Activated CD8-positive, alpha-beta memory T cell treated with anti-CD3 and anti-CD28 coated beads, Interleukin-2, amount 10 ng/mL, durations not matched to agents 7 days and 5 days (primary cell): ENCODE measurements around the gene GDPD5. TPM values are rescaled to one million over a fixed set of nuclear protein-coding genes. Genes with fewer than 3 reads are reported as not detected.
A peak's percentile ranks its signal among the peaks of the same experiment; 100 is the strongest.

Experiments
- ATAC-seq: fragments of 150-1000 bp; cut with Tn5 transposase; one replicate; pipeline ENCODE4 v1.10.0; 2021; ENCODE audit warnings: moderate library complexity
- CTCF ChIA-PET: fragments of 350-600 bp; sonication (Branson Sonifier 250); formaldehyde crosslinking; loops from one replicate; lab custom pipeline; 2021; ENCODE audit warnings: antibody characterized with exemption; lab: Charles Lee
- DNase-seq: peaks from one replicate; pipeline ENCODE4 v3.0.0-alpha.2; 2020
- H3K27ac Mint-ChIP-seq: one replicate; pipeline ENCODE4 v1.8.0; 2021; ENCODE audit warnings: mild to moderate bottlenecking, mixed read lengths
- H3K27me3 Mint-ChIP-seq: one replicate; pipeline ENCODE4 v1.8.0; 2021; ENCODE audit warnings: mixed read lengths
- H3K36me3 Mint-ChIP-seq: one replicate; pipeline ENCODE4 v1.8.0; 2021; ENCODE audit warnings: mild to moderate bottlenecking, mixed read lengths
- H3K4me1 Mint-ChIP-seq: one replicate; pipeline ENCODE4 v1.8.0; 2021; ENCODE audit warnings: mixed read lengths
- H3K4me3 Mint-ChIP-seq: one replicate; pipeline ENCODE4 v1.8.0; 2021; ENCODE audit warnings: mild to moderate bottlenecking, moderate library complexity, mixed read lengths
- H3K9me3 Mint-ChIP-seq: one replicate; pipeline ENCODE4 v1.8.0; 2022; ENCODE audit warnings: low read depth, mixed read lengths
- total RNA-seq, 2 experiments: library from RNA; stranded (reverse); gene quantifications; one replicate each; pipeline ENCODE4 v1.2.3, GENCODE V29; 2021

The GDPD5 gene
- total RNA-seq, 2 experiments from 2014 or later, result 11.3 to 33.9 TPM

DNA sequence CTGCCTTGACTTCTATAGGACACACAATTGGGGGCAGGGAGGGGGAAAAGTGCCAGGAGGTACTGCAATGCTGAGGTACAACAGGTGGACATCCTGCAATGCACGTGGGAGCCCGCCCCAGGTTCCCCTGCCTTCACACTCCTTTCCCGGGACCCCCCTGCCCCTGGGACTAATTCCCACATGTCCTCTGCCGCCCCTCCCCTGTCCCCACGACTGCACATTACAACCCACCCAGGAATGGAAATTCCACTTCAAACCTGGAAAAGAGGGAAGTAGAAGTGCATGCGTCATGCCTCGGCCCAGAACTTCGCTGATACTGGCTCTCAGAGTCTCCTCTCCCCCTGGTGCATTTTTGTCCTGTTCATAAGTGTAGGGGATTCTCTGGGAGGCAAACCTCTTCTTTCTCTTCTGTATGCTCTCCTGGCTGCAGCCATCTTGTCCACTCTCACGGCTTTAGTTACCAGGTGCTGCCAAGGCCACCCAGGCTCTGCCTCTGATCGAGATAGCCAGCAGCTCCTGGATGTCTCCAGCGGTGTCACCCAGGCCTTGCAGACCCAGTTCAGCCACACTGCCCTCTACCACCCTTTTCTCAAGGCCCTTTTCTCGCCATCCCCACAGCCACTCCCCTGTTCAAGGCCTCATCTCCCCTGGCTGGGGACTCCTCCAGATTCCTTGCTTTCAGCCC, 43.7 kb downstream of the GDPD5 start:
- no peak overlapping the region for H3K4me3 Mint-ChIP-seq
- no peak for DNase-seq
- ATAC-seq, result no peak
- no peaks in the 10 kb centered on the region for H3K36me3 Mint-ChIP-seq
- no peaks in the 10 kb centered on the region for H3K27me3 Mint-ChIP-seq
- no peaks in the 10 kb centered on the region for H3K9me3 Mint-ChIP-seq
- peaks cover 10% of the 10 kb centered on the region for H3K4me1 Mint-ChIP-seq
- peak overlapping the region; percentile 39 for H3K27ac Mint-ChIP-seq
- CTCF ChIA-PET, result no interaction called here

DNA sequence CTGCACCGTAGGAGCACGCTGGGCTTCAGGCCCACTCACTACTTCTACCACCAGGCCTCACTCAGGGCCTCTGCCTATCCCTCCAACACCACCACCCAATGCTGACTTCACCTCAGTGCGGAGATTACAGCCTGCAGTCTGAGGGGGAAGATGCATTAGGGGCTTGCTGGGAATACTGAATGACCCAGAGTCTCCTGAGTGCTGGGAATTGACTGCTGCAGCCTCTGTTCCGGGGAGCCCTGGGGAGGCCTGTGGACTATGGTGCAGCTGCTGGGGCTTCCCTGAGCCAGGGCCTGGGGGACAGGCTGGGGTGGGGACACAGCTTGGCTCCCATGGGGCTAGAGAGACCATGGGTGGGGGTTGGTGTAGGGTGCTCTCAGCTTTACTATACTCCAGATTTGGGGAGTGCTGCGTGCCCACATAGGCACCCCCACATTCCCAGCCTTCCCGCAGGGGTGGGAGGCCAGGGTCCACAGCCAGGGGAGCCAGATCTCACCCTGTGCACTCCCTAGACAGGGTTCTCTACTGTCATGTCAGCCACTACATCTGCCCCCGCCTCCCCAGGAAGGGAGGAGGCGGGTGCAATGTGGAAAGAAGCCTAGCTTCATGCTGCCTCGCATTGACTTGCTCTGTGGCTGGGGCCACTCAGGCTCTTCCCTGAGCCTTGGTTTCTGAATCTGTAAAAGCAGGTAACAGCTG, 44.4 kb downstream of the GDPD5 start:
- Mint-ChIP-seq H3K36me3 (no peaks in the 10 kb centered on the region), H3K9me3 (no peaks in the 10 kb centered on the region), H3K4me1 (peaks cover 12% of the 10 kb centered on the region), H3K27ac (no peak overlapping the region), H3K4me3 (no peak overlapping the region), H3K27me3 (no peaks in the 10 kb centered on the region)
- ATAC-seq (no peak), DNase-seq (no peak)
- CTCF ChIA-PET, result no interaction called here

DNA sequence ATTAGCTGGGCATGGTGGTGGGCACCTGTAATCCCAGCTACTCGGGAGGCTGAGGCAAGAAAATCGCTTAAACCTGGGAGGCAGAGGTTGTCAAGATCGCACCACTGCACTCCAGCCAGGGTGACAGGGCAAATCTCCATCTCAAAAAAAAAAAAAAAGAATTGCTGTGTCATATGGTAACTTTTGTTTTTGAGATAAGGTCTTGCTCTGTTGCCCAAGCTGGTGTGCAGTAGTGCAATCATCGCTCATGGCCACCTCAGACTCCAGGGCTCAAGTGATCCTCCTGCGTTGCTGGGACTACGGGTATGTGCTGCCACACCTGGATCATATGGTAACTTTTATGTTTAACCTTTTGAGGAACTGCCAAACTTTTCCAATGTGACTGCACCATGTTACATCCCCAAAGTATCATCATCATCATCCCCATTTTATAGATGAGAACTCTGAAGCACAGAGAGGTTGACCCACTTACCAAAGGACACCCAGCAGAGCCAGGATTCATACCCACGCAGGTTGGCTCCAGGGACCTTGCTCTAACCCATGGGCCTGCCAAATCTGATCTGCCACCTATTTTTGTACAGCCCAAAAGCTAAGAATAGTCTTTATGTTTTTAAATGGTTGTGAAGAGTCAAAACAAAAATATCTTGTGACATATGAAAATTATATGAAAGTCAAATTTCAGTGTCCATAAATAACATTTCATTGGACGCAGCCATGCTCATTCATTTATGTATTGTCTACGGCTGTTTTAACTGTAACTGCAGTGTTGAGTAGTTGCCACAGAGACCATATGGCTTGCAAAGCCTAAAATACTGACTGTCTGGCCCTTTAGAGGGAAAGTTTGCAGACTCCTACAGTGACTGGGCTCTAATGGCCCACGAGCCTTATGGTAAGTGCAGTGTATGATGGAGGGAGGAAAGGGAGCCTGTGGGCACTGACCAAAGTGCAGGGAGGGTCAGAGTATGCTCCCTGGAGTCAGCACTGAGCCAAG, 45.3 kb downstream of the GDPD5 start:
- no peak for ATAC-seq
- no peaks in the 10 kb centered on the region for H3K9me3 Mint-ChIP-seq
- no peaks in the 10 kb centered on the region for H3K27me3 Mint-ChIP-seq
- no peaks in the 10 kb centered on the region for H3K36me3 Mint-ChIP-seq
- CTCF ChIA-PET, result interaction anchor here (1.0 kb wide), 1 partner anchor 9 kb away, joined by 4 read pairs; no protein-coding TSS in a partner anchor
- peaks cover 20% of the 10 kb centered on the region for H3K4me1 Mint-ChIP-seq
- no peak for DNase-seq
- no peak overlapping the region for H3K4me3 Mint-ChIP-seq
- H3K27ac Mint-ChIP-seq, result no peak overlapping the region

DNA sequence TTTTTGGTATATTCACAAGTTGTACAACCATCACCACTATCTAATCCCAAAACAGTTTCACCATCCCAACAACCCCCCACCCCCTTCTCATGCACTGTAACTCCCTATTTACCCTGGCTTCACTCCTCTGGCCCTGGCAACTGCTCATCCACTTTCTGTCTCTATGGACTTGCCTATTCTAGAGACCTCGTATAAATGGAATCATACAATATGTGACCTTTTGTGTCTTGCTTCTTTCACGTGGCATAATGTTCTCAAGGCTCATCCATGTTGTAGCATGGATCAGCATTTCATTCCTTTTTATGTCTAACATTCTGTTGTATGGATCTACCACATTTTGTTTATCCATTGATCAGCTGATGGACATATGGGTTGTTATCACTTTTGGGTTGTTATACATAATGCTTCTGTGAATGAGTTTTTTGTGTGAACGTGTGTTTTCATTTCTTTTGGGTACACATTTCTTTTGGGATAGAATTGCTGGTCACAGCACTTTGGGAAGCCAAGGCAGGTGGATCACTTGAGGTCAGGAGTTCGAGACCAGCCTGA, 46.1 kb downstream of the GDPD5 start:
- no peaks in the 10 kb centered on the region for H3K36me3 Mint-ChIP-seq

DNA sequence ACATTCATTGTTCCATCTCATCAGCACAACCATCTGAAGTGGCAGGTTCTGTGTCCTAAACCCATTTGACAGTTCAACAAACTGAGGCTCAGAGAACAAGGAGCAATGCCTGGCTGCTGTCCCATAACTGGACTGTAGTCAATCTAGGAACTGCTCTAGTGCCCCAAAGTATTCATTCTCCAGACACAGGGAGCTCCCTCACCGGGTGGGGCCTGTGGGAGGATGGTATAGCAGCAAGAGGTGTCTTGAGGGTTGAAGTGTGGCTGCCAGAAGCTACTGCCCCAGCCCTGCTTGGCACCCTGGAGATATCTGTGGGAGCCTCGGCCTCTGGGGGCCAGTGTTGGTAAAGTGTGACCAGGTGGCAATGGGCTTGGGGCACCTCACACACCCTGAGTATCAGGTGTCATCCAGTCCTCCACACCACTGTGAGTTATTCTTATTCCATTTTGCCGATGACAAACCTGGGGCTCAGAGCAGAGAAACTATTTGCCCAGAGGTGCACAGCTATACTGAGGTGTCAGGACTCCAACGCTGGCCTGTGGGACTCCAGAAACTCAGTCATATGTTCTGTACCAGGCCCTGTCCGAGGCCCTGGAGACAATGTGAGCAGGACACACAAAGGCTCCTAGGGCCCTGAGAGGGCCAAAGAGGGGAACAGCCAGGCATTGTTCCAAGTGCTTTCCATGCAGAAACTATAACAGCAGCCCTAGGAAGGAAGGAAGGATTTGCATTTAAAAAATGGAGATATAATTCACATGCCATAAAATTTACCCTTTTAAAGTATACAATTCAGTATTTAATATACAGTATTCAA, 46.8 kb downstream of the GDPD5 start:
- H3K4me3 Mint-ChIP-seq, result no peak overlapping the region
- peaks cover 35% of the 10 kb centered on the region for H3K4me1 Mint-ChIP-seq
- no peak overlapping the region for H3K27ac Mint-ChIP-seq
- ATAC-seq, result no peak
- H3K27me3 Mint-ChIP-seq, result no peaks in the 10 kb centered on the region
- no peaks in the 10 kb centered on the region for H3K36me3 Mint-ChIP-seq
- CTCF ChIA-PET, result interaction anchor here (1.4 kb wide), 1 partner anchor 54 kb away, joined by 4 read pairs; no protein-coding TSS in a partner anchor
- DNase-seq, result no peak
- H3K9me3 Mint-ChIP-seq, result no peaks in the 10 kb centered on the region

More for the DNA sequence above, 46.1 kb downstream of the GDPD5 start:
- Mint-ChIP-seq H3K4me1 (peaks cover 29% of the 10 kb centered on the region), H3K27ac (no peak overlapping the region), H3K27me3 (no peaks in the 10 kb centered on the region), H3K9me3 (no peaks in the 10 kb centered on the region), H3K4me3 (no peak overlapping the region)
- ATAC-seq, result no peak
- CTCF ChIA-PET, result interaction anchor here (1.0 kb wide), 1 partner anchor 9 kb away, joined by 4 read pairs; no protein-coding TSS in a partner anchor
- no peak for DNase-seq

DNA sequence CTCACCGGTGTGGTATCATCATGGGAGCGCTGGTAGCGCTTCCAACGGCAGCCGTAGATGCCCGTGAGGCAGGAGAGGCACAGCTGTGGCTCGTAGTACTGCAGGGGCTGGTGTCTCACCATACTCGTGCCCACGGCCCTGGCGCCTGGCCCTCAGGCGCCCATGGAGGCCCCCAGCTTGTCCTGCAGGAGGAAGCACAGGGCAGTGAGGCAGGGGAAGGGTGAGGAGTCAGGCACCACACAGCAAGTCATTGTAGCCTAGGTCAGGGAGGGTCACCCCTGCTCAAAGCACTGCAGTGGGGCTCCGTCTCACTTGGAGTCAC, 48.2 kb downstream of the GDPD5 start:
- ATAC-seq (no peak), DNase-seq (no peak)
- CTCF ChIA-PET, result interaction anchor here (1.2 kb wide), 2 partner anchors 22 to 40 kb away, joined by 3 read pairs; no protein-coding TSS in a partner anchor
- H3K27ac Mint-ChIP-seq, result no peak overlapping the region
- H3K4me3 Mint-ChIP-seq, result no peak overlapping the region
- H3K36me3 Mint-ChIP-seq, result no peaks in the 10 kb centered on the region
- H3K9me3 Mint-ChIP-seq, result no peaks in the 10 kb centered on the region
- H3K27me3 Mint-ChIP-seq, result no peaks in the 10 kb centered on the region
- H3K4me1 Mint-ChIP-seq, result peaks cover 35% of the 10 kb centered on the region

DNA sequence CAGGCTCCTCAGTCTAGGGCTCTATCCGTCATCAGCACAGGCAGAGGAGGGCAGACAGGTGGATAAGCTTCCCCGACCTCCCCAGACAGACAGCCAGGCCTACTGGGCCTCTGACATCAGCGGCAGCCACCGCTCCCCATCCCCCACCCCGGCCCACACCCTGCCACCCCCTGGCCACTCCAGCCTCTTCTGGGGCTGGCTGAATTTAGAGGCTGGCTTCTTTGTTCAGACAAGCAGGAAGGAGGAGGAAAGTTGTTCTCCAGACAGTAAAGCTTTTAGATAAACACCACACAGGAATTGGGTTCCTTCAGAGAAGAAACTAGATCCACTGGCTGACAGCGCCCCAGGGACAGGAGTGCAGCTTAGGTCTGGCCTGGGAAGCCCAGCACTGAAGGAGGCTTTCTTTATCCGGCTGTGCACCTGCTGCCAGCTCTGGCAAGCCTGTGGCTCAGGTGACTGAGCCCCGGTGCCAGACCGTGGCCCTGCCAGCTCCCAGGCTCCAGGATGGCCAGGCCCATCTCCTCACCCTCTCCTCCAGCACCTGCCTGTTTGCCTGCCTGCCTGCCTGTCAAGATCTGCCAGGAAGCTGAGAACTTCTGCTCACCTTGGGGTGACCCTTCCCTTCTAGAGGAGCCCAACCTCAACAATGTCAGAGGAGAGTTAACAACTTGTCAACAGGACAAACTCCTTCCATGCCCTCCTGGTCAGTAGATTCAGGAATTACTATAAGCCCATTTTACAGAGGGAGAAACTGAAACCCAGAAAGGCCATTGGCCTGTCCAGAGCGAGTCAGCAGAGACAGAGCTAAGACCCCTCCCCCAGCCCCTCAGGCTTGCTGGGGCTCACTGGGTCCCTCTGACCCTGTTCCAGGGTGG, 48.8 kb downstream of the GDPD5 start:
- no peaks in the 10 kb centered on the region for H3K36me3 Mint-ChIP-seq
- H3K9me3 Mint-ChIP-seq, result no peaks in the 10 kb centered on the region
- no peak overlapping the region for H3K4me3 Mint-ChIP-seq
- CTCF ChIA-PET, result interaction anchor here (1.2 to 2.2 kb wide), 7 partner anchors 15 to 56 kb away, joined by 3 to 17 read pairs (median 6); partner anchors contain the start of gene GDPD5
- ATAC-seq, result no peak
- peak overlapping the region; percentile 65 for H3K27ac Mint-ChIP-seq
- H3K4me1 Mint-ChIP-seq, result peaks cover 35% of the 10 kb centered on the region
- H3K27me3 Mint-ChIP-seq, result no peaks in the 10 kb centered on the region
- no peak for DNase-seq

DNA sequence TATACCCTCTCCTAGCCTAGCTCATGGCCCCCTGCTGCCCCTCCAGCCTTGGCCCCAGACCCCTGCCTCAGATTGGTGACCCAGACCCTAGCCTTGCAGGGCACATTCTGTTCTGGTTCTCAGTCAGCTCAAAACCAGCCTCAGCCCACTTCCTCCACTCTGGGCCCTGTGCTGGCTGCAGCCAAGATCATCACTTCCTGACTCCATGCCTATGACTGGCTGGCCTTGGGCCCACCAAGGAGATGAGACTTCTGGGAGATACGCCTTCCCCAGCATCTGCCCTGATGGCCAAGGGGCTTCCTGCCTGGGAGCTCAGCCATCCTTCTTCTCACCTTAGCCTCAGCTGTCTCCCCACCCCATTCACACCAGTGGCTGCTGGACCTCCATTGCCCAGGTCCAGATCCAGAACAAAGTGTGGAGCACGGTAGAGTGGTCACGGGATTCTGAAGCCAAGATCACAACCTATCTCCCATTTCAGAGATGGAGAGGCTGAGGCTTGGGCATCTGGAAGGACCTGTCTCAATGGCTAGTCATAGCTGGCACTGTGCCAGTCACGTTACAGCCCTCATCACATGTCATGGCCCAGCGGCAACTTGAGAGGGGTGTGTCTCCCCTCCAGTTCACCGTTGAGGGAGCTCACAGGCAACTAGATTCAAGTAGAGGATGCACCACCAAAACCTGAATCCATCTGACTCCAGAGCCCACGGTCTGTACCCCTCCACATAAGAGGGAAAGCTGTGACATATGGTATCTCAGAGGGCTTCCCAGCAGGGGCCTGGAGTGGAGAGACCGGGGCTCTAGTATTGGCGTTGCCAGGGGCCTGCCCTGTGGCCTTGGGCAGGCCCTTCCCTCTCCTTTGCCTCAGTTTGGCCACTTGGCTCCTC, 49.7 kb downstream of the GDPD5 start:
- Mint-ChIP-seq H3K4me3 (peak overlapping the region; percentile 69), H3K27ac (peak overlapping the region; percentile 97), H3K27me3 (no peaks in the 10 kb centered on the region), H3K36me3 (no peaks in the 10 kb centered on the region), H3K4me1 (peaks cover 35% of the 10 kb centered on the region), H3K9me3 (no peaks in the 10 kb centered on the region)
- DNase-seq, result peak; percentile 88
- ATAC-seq, result peak; percentile 95
- CTCF ChIA-PET, result interaction anchor here (0.8 to 2.2 kb wide), 12 partner anchors 12 to 124 kb away, joined by 3 to 17 read pairs (median 4); partner anchors contain the start of gene GDPD5

DNA sequence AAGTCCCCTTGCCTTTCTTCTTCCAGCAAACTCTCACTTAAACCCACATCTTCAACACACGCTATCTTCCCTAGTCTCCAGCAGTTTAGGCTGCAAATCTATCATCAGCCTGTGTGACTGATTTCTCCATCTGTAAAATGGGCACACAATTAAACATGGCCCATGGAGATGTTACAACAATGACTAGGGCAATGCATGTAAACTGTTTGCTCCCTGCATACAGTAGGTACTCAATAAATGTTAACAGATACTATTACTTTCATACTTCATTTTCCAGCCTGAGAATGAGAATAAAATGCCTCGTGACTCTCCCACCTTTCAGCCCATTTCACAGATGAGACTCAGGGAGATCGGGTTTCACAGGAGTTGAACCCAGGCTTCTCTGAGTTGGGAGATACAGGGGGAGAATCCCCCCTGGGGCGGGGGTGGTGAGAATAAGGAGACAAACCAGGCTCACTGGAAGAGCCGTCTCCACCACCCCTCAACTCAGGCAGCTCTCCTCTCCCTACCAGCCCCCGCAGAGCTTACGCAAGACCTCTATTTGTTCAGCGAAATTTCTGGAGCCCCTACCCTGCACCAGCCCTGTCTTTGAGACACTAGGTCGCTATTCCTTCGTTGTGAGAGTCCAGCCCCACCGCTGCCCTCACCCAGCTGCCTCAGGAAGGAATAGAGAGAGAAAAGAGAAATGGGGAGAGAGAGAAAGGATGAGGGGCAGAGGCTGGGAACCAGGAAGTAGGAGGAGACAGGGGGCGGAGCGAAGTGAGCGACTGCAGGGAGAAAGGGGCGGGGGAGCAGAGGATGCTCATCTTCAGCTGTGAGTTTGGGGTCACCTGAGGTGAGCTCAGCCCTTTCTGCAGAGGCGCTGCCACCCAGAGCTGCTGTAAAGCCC, 50.6 kb downstream of the GDPD5 start:
- H3K27ac Mint-ChIP-seq, result peak overlapping the region; percentile 97
- H3K27me3 Mint-ChIP-seq, result no peaks in the 10 kb centered on the region
- peak; percentile 95 for DNase-seq
- peaks cover 35% of the 10 kb centered on the region for H3K4me1 Mint-ChIP-seq
- no peaks in the 10 kb centered on the region for H3K9me3 Mint-ChIP-seq
- CTCF ChIA-PET, result interaction anchor here (0.7 to 2.2 kb wide), 13 partner anchors 11 to 123 kb away, joined by 3 to 17 read pairs (median 4); partner anchors contain the start of gene GDPD5
- no peaks in the 10 kb centered on the region for H3K36me3 Mint-ChIP-seq
- H3K4me3 Mint-ChIP-seq, result peak overlapping the region; percentile 69
- peak; percentile 92 for ATAC-seq

DNA sequence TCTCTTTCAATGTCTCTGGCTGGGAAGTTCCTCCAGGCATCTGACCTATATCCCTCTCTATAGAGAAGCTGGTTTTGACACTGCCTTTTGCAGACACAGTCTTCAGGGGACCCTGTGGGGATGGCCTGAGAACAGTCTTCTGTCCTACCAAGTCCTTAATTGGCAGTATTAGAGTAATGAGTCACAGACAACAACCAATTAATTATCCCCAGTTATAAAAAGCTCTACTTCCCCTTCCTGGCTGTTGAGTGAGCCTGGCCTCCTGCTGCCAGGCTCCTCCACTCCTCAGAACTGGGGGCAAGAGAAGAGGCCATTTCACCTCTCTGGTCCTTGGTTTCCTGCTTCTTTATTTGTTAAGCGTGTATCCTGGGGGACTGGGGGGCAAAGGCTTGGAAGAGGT, 51.5 kb downstream of the GDPD5 start:
- Mint-ChIP-seq H3K36me3 (no peaks in the 10 kb centered on the region), H3K4me3 (no peak overlapping the region), H3K9me3 (no peaks in the 10 kb centered on the region), H3K27me3 (no peaks in the 10 kb centered on the region), H3K4me1 (peaks cover 35% of the 10 kb centered on the region), H3K27ac (peak overlapping the region; percentile 35)
- DNase-seq, result no peak
- CTCF ChIA-PET, result no interaction called here
- no peak for ATAC-seq
